Kidney (tissue), 14 donors: ENCODE results near the gene PLB1. TPM values are rescaled to one million over a fixed set of nuclear protein-coding genes. Genes with fewer than 3 reads are reported as not detected.

ENCODE experiments used
- DNase-seq, 5 donors: peaks; one replicate each; pipeline ENCODE4 v3.0.0-alpha.2; 2013 to 2020
- FAIRE-seq: peaks from 2 replicates; lab custom pipeline; 2012; peaks lifted over from hg19 to GRCh38; lab: Jason Lieb, UNC
- H3K27ac ChIP-seq, 2 donors: one replicate each; pipeline ENCODE4 v1.7.0; 2013; ENCODE audit warnings: low read depth in 2 of 2, low read length in 2 of 2, inconsistent platforms in 1 of 2
- H3K27me3 ChIP-seq: one replicate; pipeline ENCODE4 v1.7.1; 2013; ENCODE audit warnings: low read length, inconsistent platforms; ENCODE audit not compliant: control insufficient read depth, insufficient read depth
- H3K36me3 ChIP-seq, 3 donors: one replicate each; pipeline versions ENCODE4 v1.7.0 to v1.7.1; 2013; ENCODE audit warnings: low read length in 3 of 3, control low read depth in 1 of 3, inconsistent platforms in 1 of 3; ENCODE audit not compliant: insufficient read depth in 3 of 3, control insufficient read depth in 2 of 3
- H3K4me1 ChIP-seq, 3 donors: one replicate each; pipeline versions ENCODE4 v1.7.0 to v1.7.1; 2013; ENCODE audit warnings: low read length in 3 of 3, inconsistent platforms in 1 of 3, low read depth in 1 of 3; ENCODE audit not compliant: control insufficient read depth in 2 of 3, insufficient read depth in 2 of 3
- H3K4me3 ChIP-seq, 3 donors: one replicate each; pipeline versions ENCODE4 v1.7.0 to v1.8.1; 2013; ENCODE audit warnings: low read length in 3 of 3, control low read depth in 1 of 3, inconsistent platforms in 1 of 3
- H3K9ac ChIP-seq, 3 donors: one replicate each; pipeline versions ENCODE4 v1.7.0 to v1.7.1; 2013; ENCODE audit warnings: low read length in 3 of 3, control low read depth in 1 of 3, inconsistent platforms in 1 of 3
- H3K9me3 ChIP-seq, 3 donors: one replicate each; pipeline versions ENCODE4 v1.7.0 to v1.7.1; 2013; ENCODE audit warnings: low read length in 3 of 3, control low read depth in 1 of 3, inconsistent platforms in 1 of 3; ENCODE audit not compliant: control insufficient read depth in 2 of 3, insufficient read depth in 1 of 3
- intact Hi-C: fragments of 100-400 bp; cut with DNase I; formaldehyde crosslinking; loops from one replicate; pipeline ENCODE4 v1.11.1; 2022
- polyA plus RNA-seq: library from polyadenylated mRNA; stranded (reverse); fragments of 350-450 nt; fragmentation: Illumina TruSeq; extraction: RNeasy Lipid Tissue Mini Kit (QIAGEN cat#74804); gene quantifications from one replicate; pipeline ENCODE4 v1.2.3, GENCODE V29; 2014; ENCODE audit warnings: low read depth, low replicate concordance; ENCODE audit not compliant: insufficient read depth
- total RNA-seq: library from RNA; stranded (reverse); fragmentation: NEBNext Ultra II Directional; extraction: Animal tissue kit (Norgen Biotek cat#: 25700); gene quantifications from one replicate; pipeline ENCODE4 v1.2.1, GENCODE V29; 2021
- TF ChIP-seq, protein P1 (sequence below): IDR thresholded peaks from 3 replicates; pipeline ENCODE4 v1.5.1; 2012; ENCODE audit warnings: mild to moderate bottlenecking, moderate library complexity, borderline replicate concordance; ENCODE audit not compliant: insufficient read depth; ENCODE audit errors: extremely low read depth
- donor health status: control.
- donor health status: control.
- donor health status: control.
- donor health status: control.
- donor health status: control.
- donor health status: DM: yes; HTN: yes; CAD: no.
- donor health status: Normal renal cell carcinoma (clear cell type).

Gene PLB1
- total and polyA plus RNA-seq, 2 donors from 2014 or later: 0.95 to 6.8 TPM

DNA sequence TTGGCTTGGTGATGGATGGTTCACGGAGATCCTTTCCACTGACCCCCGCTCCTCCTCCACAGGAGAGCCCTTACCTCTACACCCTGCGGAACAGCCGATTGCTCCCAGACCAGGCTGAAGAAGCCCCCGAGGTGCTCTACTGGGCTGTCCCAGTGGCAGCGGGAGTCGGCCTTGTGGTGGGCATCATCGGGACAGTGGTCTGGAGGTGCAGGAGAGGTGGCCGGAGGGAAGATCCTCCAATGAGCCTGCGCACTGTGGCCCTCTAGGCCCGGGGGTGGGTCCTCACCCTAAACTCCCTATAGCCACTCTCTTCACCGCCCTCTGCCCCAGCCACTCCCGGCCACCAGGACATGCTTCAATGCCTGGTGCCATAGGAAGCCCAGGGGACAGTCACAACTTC, 146.9 kb downstream of the PLB1 start:
- FAIRE-seq: no peak
- no peak overlapping the region for H3K4me3 ChIP-seq
- TF ChIP-seq, protein P1, sequence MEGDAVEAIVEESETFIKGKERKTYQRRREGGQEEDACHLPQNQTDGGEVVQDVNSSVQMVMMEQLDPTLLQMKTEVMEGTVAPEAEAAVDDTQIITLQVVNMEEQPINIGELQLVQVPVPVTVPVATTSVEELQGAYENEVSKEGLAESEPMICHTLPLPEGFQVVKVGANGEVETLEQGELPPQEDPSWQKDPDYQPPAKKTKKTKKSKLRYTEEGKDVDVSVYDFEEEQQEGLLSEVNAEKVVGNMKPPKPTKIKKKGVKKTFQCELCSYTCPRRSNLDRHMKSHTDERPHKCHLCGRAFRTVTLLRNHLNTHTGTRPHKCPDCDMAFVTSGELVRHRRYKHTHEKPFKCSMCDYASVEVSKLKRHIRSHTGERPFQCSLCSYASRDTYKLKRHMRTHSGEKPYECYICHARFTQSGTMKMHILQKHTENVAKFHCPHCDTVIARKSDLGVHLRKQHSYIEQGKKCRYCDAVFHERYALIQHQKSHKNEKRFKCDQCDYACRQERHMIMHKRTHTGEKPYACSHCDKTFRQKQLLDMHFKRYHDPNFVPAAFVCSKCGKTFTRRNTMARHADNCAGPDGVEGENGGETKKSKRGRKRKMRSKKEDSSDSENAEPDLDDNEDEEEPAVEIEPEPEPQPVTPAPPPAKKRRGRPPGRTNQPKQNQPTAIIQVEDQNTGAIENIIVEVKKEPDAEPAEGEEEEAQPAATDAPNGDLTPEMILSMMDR: no peak

DNA sequence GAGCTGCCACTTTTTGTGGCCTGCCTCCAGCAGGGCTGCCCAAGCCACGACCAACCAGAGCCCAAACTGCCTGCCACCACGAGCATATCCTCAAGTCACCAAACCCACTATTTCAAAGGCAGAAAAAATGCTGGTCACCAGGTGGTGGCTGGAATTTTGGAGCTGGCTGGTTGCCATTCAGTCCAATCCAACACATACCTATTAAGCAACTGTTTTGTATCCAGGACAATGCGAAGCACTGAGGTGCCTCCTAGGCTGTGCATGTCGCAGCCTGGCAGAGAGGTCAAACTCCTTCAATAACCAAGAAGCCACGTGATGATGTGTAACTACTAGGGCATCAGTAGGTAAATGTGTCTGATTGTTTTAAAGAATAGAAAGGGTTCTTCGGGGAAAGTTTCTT, 147.5 kb downstream of the PLB1 start:
- Histone ChIP-seq H3K27ac (no peak overlapping the region), H3K36me3 (no peaks in the 10 kb centered on the region), H3K4me1 (peaks cover 0 to 2% (median 0%) of the 10 kb centered on the region in 3 donors), H3K27me3 (no peaks in the 10 kb centered on the region), H3K4me3 (no peak overlapping the region), H3K9me3 (no peaks in the 10 kb centered on the region), H3K9ac (no peak overlapping the region)
- intact Hi-C loops: no loop called here
- TF ChIP-seq, protein P1: no peak
- DNase-seq (no peak), FAIRE-seq (no peak)

More for the DNA sequence above, 146.9 kb downstream of the PLB1 start:
- Histone ChIP-seq H3K27ac (no peak overlapping the region), H3K36me3 (no peaks in the 10 kb centered on the region), H3K9me3 (no peaks in the 10 kb centered on the region), H3K27me3 (no peaks in the 10 kb centered on the region), H3K9ac (no peak overlapping the region), H3K4me1 (peaks cover 0 to 2% (median 0%) of the 10 kb centered on the region in 3 donors)
- DNase-seq: peak in 1 of 5 donors; percentile 70
- intact Hi-C loops: no loop called here

DNA sequence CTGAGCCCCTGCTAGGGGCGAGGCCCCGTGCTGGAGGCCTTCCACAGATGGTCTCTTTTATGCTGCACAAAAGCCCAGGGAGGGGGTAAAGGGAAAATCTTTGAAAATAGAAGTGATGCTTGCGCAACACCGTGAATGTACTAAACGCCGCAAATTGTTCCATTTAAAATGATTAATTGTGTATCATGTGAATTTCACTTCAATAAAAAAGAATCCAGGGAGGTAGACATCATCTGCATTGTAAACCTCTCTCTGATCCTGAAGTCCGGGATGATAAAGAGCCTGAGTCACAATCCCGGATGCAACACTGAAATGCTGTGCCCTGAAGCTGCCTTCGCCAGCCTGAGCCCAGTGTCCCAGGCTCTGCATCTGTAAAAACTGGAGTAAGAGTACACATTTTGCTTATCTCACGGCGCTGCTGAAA, 148.1 kb downstream of the PLB1 start:
- Histone ChIP-seq H3K4me3 (no peak overlapping the region), H3K9ac (no peak overlapping the region), H3K27ac (no peak overlapping the region), H3K4me1 (peaks cover 0 to 2% (median 0%) of the 10 kb centered on the region in 3 donors), H3K27me3 (no peaks in the 10 kb centered on the region), H3K9me3 (no peaks in the 10 kb centered on the region), H3K36me3 (no peaks in the 10 kb centered on the region)
- intact Hi-C loops: no loop called here
- DNase-seq: no peak
- FAIRE-seq: no peak
- TF ChIP-seq, protein P1: no peak

DNA sequence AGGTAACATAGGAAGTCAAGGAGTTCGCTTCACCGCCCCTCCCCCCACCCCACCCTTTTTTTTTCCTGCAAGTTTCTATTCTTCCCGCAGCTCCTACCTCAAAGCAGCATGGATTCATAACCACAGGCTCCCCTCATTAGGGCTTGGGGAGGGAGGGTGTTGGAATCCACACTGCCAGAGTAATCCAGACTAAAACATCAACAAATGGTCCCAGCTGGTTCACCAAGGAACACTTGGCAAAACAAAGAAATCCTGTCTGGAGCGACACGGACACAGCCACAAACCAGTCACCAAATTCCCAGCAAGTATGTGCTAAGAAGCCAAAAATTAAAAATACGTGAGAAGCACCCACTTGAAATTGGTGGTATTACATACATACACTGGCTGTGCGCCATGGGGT, 148.9 kb downstream of the PLB1 start:
- H3K9ac ChIP-seq: no peak overlapping the region
- H3K4me3 ChIP-seq: no peak overlapping the region
- intact Hi-C loops: no loop called here
- H3K4me1 ChIP-seq: peaks cover 0 to 2% (median 0%) of the 10 kb centered on the region in 3 donors
- TF ChIP-seq, protein P1: no peak
- no peak overlapping the region for H3K27ac ChIP-seq
- no peaks in the 10 kb centered on the region for H3K9me3 ChIP-seq
- H3K36me3 ChIP-seq: no peaks in the 10 kb centered on the region
- peak in 1 of 5 donors; percentile 40 for DNase-seq
- no peaks in the 10 kb centered on the region for H3K27me3 ChIP-seq
- no peak for FAIRE-seq
